Iris pigment epithelial cell (primary cell): ENCODE data around the gene SMARCE1.

Experiments
- DNase-seq: peaks from one replicate; pipeline ENCODE4 v3.0.0-alpha.2; 2011; ENCODE audit warnings: low read depth

The SMARCE1 gene

DNA sequence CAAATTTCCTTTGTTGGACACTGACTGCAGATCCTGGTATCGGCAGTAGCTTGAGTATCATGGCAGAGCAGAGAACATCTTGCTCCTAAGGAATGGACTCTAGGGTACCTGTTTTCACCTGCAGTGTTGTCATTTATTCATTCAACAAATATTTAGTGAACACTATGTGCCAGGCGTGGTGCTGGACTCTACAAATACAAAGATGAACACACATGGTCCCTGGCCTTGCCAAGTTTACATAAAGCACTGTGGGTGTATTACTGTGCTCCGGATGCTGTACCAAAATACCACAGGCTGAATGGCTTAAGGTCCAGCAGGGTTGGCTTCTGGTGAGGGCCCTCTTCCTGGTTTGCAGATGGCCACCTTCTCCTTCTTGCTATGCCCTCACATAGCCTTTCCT is 68.1 kb downstream of the SMARCE1 start:
- DNase-seq: no peak

- no peak for DNase-seq
Measured at GRCh38 chr17:40577611-40578065, 70.0 kb downstream of the SMARCE1 start.

- no peak for DNase-seq
Measured at GRCh38 chr17:40576113-40576740, 71.4 kb downstream of the SMARCE1 start.
